ENCODE data around the gene CYP26A1. TPM values are rescaled to one million over a fixed set of nuclear protein-coding genes. Genes with fewer than 3 reads are reported as not detected.

Gene CYP26A1
- total and polyA plus RNA-seq, 2 donors (not counting 1 experiment from before 2014, with no cell fraction given) = under 0.01 TPM; not detected in 1

DNA sequence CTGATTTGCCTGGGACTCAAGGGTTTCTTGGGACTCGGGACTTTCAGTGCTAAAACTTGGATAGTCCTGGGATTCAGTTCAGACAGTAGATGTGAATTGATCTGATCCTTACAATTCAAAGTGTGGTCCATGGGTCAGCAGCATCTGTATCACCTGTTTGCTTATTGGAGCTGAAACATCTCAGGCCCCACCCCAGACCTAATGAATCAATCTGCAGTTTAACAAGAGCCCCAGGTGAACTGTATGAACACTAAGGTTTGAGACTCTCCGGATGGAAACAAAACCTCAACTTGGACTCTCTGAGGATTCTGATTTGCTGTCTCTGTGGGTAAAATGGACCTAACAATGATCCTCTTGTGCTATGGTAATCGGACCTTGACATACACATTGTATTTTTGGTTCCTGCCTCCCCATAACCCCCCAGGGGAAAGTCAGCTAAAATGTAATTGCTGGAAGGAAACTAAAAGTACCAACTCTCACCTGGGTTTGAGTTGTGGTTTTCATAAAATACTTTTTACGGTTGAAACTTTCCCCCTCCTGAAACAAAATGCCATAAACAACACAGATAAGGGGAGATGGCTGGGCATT is 11.7 kb downstream of the CYP26A1 start:
- no peaks in the 10 kb centered on the region for H3K9me3 ChIP-seq (ENCODE audit: control insufficient read depth, insufficient read depth, low read depth, low read length)
- TF ChIP-seq EZH2 (IDR thresholded peaks at IDR 0.05; ENCODE audit: low read length, missing control alignments) = no peak
- TF ChIP-seq, protein P1, sequence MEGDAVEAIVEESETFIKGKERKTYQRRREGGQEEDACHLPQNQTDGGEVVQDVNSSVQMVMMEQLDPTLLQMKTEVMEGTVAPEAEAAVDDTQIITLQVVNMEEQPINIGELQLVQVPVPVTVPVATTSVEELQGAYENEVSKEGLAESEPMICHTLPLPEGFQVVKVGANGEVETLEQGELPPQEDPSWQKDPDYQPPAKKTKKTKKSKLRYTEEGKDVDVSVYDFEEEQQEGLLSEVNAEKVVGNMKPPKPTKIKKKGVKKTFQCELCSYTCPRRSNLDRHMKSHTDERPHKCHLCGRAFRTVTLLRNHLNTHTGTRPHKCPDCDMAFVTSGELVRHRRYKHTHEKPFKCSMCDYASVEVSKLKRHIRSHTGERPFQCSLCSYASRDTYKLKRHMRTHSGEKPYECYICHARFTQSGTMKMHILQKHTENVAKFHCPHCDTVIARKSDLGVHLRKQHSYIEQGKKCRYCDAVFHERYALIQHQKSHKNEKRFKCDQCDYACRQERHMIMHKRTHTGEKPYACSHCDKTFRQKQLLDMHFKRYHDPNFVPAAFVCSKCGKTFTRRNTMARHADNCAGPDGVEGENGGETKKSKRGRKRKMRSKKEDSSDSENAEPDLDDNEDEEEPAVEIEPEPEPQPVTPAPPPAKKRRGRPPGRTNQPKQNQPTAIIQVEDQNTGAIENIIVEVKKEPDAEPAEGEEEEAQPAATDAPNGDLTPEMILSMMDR (conservative IDR thresholded peaks at IDR 0.05 in 1 of 2, IDR thresholded peaks at IDR 0.05 in 1 of 2; ENCODE audit: low read depth in 1 of 2, low read length in 2 of 2) = no peak
- H3K9ac ChIP-seq (ENCODE audit: insufficient read depth, low read length) = no peak overlapping the region
- no peak overlapping the region for H3K4me3 ChIP-seq (replicated peaks in 1 of 4; ENCODE audit: control extremely low read depth in 1 of 4, insufficient read depth in 1 of 4, low read depth in 3 of 4, low read length in 4 of 4)
- no peak for DNase-seq (ENCODE audit: low read depth in 2 of 2)
- H3K4me1 ChIP-seq (ENCODE audit: control insufficient read depth, extremely low read depth, insufficient read depth, low read length) = no peaks in the 10 kb centered on the region
- H4K20me1 ChIP-seq (ENCODE audit: control insufficient read depth, extremely low read depth, insufficient read depth, low read length) = no peaks in the 10 kb centered on the region
- no peak overlapping the region for H2AFZ ChIP-seq (ENCODE audit: low read length)
- H3K4me2 ChIP-seq (ENCODE audit: extremely low read depth, insufficient read depth, low read length) = no peak overlapping the region
- H3K36me3 ChIP-seq (ENCODE audit: control insufficient read depth, insufficient read depth, low read length) = no peaks in the 10 kb centered on the region
- H3K79me2 ChIP-seq (ENCODE audit: control insufficient read depth, insufficient read depth, low read length) = no peaks in the 10 kb centered on the region
- H3K27ac ChIP-seq (ENCODE audit: insufficient read depth, low read length) = no peak overlapping the region
- H3K27me3 ChIP-seq (ENCODE audit: control insufficient read depth, insufficient read depth, low read length) = peaks cover 6% of the 10 kb centered on the region

DNA sequence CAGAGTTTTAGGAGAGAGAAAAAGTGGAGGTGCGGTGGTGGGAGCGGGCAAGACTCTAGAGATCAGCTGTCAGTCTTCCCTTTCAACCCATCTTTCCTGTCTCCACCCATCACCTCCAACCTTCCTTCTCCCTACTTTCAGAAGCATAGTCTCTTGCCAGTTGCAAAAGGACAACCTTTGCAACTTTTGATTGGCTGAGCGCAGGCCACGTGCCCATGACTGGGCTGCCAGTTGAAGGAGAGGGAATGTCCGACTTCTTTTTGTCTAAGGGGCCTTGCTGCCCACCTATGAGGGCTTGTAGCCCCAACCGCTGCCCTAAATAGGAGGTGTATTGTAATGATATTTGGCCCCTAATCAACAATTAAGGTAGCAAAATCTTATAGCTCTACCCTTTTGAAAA is 12.6 kb downstream of the CYP26A1 start:
- Histone ChIP-seq H3K4me1 (ENCODE audit: control insufficient read depth, extremely low read depth, insufficient read depth, low read length) (no peaks in the 10 kb centered on the region), H2AFZ (ENCODE audit: low read length) (no peak overlapping the region), H3K27ac (ENCODE audit: insufficient read depth, low read length) (no peak overlapping the region), H3K27me3 (ENCODE audit: control insufficient read depth, insufficient read depth, low read length) (peaks cover 3% of the 10 kb centered on the region), H3K4me2 (ENCODE audit: extremely low read depth, insufficient read depth, low read length) (no peak overlapping the region), H4K20me1 (ENCODE audit: control insufficient read depth, extremely low read depth, insufficient read depth, low read length) (no peaks in the 10 kb centered on the region), H3K9me3 (ENCODE audit: control insufficient read depth, insufficient read depth, low read depth, low read length) (no peaks in the 10 kb centered on the region), H3K79me2 (ENCODE audit: control insufficient read depth, insufficient read depth, low read length) (no peaks in the 10 kb centered on the region), H3K36me3 (ENCODE audit: control insufficient read depth, insufficient read depth, low read length) (no peaks in the 10 kb centered on the region), H3K4me3 (replicated peaks in 1 of 4; ENCODE audit: control extremely low read depth in 1 of 4, insufficient read depth in 1 of 4, low read depth in 3 of 4, low read length in 4 of 4) (no peak overlapping the region), H3K9ac (ENCODE audit: insufficient read depth, low read length) (no peak overlapping the region)
- TF ChIP-seq, protein P1 (conservative IDR thresholded peaks at IDR 0.05 in 1 of 2, IDR thresholded peaks at IDR 0.05 in 1 of 2; ENCODE audit: low read depth in 1 of 2, low read length in 2 of 2) = no peak
- no peak for TF ChIP-seq EZH2 (IDR thresholded peaks at IDR 0.05; ENCODE audit: low read length, missing control alignments)
- no peak for DNase-seq (ENCODE audit: low read depth in 2 of 2)

DNA sequence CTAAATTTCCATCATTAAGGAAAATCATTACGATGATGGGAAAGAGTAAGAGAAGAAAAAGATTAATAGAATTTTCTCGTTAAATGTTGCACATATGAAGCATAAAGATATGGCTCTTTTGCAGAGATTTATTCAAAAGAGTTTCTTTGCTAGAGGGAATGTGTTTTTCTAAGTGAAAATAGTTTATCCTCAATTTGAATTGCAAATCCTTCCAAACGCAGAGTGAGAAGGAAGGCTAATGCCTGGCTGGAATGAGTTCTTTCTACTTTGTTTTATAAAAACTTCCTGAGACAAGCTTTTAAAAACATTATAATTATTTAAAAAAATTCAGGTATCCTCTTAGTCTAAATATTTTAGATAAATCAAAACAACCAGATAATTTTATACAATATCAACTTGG is 14.2 kb downstream of the CYP26A1 start:
- no peak overlapping the region for H2AFZ ChIP-seq (ENCODE audit: low read length)
- no peaks in the 10 kb centered on the region for H4K20me1 ChIP-seq (ENCODE audit: control insufficient read depth, extremely low read depth, insufficient read depth, low read length)
- no peak overlapping the region for H3K4me2 ChIP-seq (ENCODE audit: extremely low read depth, insufficient read depth, low read length)
- peaks cover 3% of the 10 kb centered on the region for H3K27me3 ChIP-seq (ENCODE audit: control insufficient read depth, insufficient read depth, low read length)
- no peak overlapping the region for H3K27ac ChIP-seq (ENCODE audit: insufficient read depth, low read length)
- no peak overlapping the region for H3K4me3 ChIP-seq (replicated peaks in 1 of 4; ENCODE audit: control extremely low read depth in 1 of 4, insufficient read depth in 1 of 4, low read depth in 3 of 4, low read length in 4 of 4)
- H3K36me3 ChIP-seq (ENCODE audit: control insufficient read depth, insufficient read depth, low read length) = no peaks in the 10 kb centered on the region
- H3K9ac ChIP-seq (ENCODE audit: insufficient read depth, low read length) = no peak overlapping the region
- no peaks in the 10 kb centered on the region for H3K9me3 ChIP-seq (ENCODE audit: control insufficient read depth, insufficient read depth, low read depth, low read length)
- TF ChIP-seq EZH2 (IDR thresholded peaks at IDR 0.05; ENCODE audit: low read length, missing control alignments) = no peak
- TF ChIP-seq, protein P1 (conservative IDR thresholded peaks at IDR 0.05 in 1 of 2, IDR thresholded peaks at IDR 0.05 in 1 of 2; ENCODE audit: low read depth in 1 of 2, low read length in 2 of 2) = no peak
- no peaks in the 10 kb centered on the region for H3K79me2 ChIP-seq (ENCODE audit: control insufficient read depth, insufficient read depth, low read length)
- no peak for DNase-seq (ENCODE audit: low read depth in 2 of 2)
- no peaks in the 10 kb centered on the region for H3K4me1 ChIP-seq (ENCODE audit: control insufficient read depth, extremely low read depth, insufficient read depth, low read length)

All from fibroblast of lung (primary cell).